NK-92 (cell line): ENCODE results near the gene MEGF6.
"Not testable (repeated sequence)": the region's sequence is repeated elsewhere in the genome, so short reads cannot be mapped to it uniquely, and the experiment has no call there.

Experiments used
- DNase-seq: peaks from one replicate; lab custom pipeline; 2025; ENCODE audit not compliant: unreplicated experiment; lab: John Stamatoyannopoulos, UW

Gene MEGF6

DNA sequence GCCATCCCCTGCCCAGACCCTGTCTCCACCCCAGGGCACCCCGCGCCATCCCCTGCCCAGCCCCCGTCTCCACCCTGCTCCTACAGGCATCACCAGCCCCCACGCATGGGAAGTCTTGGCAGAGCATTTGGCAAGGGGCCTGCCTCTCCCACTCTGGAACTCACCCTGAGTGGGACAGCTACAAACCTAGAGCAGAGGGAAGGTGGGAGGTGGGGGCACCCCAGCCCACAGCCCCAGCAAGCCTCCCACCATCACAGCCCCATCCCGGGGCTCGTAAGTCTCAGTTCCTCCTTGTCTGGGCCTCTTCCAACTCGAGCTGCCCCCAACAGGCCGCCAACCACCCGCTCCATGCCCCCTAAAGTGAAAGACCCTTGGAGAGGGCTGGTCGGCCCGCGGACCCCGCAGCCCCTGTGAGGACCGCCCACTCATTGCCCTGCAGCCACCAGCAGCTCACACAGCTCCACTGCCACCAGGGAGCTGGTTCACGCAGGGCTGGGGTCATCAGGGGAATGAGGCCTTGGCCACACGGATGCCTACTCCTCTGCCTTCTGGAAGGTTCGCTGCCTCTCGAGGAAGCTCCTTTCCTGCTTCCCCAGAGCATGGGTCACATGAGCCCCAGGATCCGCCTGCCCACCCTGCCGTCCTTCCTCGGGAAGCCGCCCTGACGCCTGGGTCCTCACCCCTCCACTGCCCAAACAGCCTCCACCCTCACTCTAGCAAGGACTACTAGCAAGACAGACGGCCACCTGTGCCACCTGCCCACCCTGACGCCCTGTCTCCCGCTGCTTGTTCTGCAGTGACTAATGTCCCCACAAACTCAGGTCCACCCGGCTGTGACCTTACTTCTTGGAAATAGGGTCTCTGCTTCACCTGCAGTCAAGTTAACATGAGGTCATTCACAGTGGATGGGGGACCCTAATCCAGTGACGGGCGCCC is 14.4 kb downstream of the MEGF6 start:
- no peak for DNase-seq

DNA sequence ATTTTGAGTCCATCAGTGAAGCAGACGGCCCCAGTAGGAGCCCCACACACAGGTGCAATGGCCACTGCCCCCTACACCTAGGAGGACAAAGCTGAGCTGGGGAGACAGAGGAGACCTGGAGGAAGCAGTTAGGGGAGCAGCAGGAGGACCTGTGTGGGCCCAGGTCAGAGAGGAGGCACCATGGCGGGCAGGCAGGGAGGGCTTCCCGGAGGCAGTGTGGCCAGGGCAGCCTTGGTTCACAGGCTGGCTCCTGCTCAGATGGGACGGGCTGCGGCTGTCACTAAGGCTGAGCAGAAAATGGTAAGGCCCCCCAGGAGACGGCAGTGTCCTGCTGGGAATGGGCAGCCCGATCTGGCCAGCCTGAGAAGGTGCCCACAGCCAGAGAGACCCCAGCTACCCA is 15.4 kb downstream of the MEGF6 start:
- DNase-seq = no peak

DNA sequence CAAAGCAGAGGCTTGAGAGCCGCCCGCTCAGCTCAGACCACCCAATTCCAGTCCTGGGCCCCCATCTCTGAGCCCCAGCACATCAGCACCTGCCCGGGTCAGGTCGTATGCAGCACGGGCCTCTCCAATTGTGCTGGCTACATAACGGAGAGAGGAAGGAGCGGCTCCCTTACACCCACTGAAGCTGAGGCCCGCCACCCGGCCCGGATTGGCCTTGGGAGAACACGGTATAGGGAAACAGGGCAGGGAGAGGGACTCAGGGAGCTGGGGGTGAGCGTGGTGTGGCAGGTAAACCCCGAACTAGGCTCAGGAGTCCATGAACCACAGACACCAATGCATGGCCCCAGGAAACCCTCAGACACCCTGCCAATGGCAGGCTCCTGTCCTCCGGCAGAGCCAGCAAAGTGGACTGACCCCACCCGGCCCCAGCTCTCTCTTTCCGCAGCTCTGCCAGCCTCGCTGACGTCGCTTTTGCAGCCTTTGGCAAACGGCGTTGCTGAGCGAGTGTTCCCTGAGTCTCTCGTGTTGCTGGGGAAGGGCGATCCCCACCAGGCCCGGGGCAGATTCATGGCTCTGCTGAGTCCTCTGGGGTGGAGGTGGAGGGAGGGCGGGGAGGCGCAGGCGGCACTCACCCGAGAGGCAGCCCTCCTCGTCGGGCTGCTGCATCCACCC is 16.5 kb downstream of the MEGF6 start:
- DNase-seq = no peak

DNA sequence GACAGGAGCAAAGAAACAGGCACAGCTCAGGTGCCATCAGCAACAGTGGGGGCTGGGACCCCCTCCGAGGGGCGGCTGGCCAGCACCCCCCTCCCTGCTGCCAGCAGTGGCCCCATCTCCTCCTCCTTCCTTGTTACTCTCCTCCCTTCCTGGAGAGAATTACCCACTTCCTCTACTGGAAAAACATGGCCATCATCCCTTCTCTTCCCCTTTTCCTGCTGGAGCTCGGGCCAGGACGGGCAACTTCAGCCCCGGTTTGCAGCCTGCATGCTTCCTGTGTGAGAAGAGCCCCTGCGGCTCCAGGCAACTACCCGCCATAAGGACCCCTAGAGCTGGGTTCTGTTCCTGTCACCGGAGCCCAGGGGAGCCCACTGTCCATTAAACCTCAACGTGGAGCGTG is 17.6 kb downstream of the MEGF6 start:
- DNase-seq = no peak

DNA sequence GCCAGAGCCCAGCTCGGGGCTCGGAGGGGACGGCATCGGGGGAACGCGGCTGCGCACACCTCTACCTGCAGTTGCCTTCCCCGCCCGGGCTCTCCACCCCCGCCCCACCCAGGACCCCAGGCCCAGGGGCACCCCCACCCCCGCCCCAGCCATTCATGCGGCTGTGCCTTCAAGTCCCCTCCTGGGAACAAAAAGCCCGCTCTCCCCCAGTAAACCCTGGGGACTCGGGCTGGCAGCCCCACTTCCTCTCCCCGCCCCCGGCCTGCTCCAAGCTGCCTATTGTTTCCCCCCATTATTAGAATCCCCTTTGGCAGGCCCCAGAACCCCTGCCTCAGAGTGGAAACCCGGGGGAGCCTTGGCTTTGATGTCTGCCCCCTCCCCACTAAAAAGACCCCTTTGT is 18.0 kb downstream of the MEGF6 start:
- DNase-seq = no peak

DNA sequence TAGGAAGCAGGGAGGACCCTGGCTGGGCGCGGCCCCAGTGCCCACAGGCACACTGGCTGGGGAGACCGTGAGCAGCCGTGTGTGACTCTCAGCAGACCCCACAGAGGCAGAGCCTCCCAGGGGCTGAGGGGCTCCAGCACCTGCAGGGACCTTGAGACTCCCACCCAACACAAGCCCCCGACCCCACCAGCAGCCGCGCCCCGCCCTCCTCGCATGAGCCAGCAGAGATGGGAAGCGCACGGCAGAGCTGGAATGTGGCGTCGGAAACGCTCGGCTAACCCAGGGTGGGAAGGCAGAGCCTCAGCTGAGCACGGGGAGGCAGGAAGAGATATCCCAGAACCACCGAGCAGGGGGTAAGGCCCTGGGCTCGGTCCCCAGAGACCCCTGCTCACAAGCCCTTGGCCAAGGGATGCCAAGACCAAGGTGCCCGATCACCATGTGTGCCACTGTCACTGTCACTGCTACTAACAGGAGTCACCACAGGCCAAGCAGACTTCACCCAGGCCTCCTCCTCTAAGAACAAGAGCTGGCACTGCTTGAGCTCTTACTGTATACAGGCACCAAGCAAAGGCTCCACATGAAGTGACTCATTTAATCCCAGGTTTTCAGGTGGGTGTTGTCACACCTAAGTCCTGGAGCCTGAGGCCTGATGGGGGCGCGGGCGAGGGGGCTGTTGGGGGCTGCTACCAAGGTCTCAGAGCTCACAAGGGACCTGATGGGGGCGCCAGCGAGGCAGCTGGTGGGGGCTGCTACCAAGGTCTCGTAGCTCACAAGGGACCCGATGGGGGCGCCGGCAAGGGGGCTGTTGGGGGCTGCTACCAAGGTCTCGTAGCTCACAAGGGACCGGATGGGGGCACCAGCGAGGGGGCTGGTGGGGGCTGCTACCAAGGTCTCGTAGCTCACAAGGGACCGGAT is 20.1 kb downstream of the MEGF6 start:
- DNase-seq = no peak

DNA sequence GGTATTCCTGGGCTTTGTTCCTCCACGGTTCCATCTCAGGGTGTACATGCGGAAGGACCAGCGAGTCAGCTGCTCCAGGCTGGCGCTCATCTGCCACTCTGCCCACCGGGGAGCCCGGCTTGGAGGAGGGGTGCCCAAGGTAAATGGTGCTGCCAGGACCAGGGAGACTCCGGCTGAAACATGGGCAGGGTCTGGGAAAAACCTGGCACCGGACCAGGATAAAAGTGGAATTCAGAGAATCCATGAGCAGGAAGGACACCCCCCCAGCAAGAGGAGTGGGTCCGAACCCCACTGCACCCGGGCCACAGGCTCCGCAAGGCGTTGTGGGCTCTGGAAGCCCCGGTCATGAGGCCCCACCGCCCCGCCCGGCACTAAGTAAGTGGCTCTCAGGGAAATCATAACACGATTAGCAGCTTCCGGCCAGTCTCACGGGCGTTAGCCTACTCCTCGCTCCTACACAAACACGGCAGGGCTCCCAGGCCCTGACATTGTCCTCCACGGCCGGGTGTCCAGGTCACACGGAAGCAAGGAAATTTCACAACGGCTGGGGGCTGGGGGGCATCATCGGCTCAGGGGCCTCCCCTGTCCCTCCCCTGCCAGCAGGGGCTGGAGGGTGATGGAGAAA is 21.1 kb downstream of the MEGF6 start:
- DNase-seq = no peak

DNA sequence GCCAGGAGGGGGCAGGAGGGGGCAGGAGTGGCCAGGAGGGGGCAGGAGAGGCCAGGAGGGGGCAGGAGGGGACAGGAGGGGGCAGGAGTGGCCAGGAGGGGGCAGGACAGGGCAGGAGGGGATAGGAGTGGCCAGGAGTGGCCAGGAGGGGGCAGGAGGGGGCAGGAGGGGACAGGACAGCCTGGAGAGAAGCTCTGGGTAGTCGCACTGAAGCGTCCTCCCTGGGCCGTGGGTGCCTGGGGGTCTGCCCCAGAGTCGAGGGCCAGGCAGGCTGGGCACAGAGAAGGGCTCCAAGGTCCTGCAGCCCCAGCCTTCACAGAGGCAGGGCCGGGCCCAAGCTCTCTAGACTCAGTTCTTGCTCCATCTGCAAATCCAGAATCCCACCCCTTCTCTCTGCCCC is 22.9 kb downstream of the MEGF6 start:
- no peak for DNase-seq

DNA sequence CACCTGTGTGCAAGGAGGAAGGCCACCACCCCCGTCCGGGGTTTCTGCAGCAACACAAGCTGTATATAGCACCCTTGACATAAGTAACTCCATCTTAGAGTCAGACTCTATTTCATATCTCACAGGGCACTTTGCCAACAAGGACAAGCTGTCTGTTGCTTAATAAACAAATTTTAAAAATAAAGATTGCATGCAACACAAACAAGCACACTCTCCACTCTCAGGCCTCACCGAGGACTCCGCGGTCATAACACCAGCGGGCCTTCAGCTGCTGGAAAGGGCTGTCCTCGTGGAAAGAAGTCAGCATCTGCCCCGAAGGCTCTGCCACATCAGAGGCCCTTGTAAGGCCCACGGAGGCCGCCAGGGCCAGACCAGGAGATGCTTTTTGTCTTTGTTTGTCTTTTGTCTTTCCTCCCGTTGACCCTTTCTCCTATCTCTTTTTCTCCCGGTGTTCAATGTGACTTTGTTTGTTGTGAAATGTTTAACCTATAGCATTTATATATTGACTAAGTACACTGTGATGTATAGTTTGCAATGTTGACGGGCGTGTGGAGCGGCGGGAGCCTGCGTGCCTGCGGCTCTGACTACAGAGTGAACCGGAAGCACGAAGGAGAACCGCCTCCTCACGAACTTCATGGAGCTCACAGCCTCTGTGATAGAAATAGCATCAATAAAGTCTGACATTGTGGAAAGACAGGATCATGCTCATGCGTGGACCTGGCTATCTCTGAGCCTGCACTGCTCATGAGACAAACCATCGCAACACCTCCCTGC is 24.1 kb downstream of the MEGF6 start:
- DNase-seq = no peak

DNA sequence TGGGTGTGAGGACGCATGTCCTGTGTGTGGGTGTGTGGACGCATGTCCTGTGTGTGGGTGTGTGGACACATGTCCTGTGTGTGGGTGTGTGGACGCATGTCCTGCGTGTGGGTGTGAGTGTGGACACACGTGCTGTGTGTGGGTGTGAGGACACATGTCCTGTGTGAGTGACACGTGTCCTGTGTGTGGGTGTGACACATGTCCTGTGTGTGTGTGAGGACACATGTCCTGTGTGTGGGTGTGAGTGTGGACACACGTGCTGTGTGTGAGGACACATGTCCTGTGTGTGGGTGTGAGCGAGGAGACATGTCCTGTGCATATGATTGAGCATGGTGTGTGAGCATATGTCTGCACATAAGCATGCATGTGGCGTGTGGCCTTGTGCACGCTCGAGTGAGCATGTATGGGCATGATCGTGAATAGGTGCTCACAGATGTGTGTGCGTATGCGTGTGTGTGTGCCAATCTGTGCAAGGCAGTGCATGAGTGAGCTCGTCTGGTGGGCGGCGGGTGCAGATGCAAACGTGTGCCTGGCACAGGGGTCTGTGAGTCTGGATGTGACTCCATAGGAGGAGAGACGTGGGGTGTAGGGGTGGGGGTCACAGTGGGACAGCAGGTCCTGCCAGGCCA is 25.3 kb downstream of the MEGF6 start:
- DNase-seq = no peak

DNA sequence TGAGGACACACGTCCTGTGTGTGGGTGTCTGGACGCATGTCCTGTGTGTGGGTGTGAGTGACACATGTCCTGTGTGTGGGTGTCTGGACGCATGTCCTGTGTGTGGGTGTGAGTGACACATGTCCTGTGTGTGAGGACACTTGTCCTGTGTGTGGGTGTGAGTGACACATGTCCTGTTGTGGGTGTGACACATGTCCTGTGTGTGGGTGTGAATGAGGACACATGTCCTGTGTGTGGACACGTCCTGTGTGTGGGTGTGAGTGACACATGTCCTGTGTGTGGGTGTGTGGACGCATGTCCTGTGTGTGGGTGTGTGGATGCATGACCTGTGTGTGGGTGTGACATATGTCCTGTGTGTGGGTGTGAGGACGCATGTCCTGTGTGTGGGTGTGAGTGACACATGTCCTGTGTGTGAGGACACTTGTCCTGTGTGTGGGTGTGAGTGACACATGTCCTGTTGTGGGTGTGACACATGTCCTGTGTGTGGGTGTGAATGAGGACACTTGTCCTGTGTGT is 25.9 kb downstream of the MEGF6 start:
- not testable (repeated sequence) for DNase-seq

DNA sequence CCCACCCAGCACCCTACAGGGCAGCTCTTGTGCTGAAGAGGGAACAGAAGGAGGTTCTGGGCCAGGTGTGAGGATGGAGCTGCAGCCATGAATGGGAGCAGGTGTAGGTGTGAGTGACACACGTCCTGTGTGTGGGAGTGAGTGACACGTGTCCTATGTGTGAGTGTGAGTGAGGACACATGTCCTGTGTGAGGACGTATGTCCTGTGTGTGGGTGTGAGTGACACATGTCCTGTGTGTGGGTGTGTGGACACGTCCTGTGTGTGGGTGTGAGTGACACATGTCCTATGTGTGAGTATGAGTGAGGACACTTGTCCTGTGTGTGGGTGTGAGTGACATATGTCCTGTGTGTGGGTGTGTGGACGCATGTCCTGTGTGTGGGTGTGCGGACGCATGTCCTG is 26.4 kb downstream of the MEGF6 start:
- no peak for DNase-seq

DNA sequence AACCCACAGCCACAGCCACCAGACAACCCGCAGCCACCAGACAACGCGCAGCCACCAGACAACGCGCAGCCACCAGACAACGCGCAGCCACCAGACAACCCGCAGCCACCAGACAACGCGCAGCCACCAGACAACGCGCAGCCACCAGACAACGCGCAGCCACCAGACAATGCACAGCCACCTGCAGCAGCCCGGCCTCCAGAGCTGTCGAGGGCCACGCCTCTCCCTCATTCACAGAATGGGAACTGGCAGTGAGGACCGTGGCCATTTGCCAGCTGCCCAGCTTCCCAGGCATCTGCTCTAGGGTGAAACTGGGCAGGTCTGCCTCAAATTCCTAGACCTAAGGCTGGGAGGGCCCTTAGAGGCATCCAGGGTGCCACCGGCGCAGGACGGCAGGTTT is 27.6 kb downstream of the MEGF6 start:
- DNase-seq = not testable (repeated sequence)

DNA sequence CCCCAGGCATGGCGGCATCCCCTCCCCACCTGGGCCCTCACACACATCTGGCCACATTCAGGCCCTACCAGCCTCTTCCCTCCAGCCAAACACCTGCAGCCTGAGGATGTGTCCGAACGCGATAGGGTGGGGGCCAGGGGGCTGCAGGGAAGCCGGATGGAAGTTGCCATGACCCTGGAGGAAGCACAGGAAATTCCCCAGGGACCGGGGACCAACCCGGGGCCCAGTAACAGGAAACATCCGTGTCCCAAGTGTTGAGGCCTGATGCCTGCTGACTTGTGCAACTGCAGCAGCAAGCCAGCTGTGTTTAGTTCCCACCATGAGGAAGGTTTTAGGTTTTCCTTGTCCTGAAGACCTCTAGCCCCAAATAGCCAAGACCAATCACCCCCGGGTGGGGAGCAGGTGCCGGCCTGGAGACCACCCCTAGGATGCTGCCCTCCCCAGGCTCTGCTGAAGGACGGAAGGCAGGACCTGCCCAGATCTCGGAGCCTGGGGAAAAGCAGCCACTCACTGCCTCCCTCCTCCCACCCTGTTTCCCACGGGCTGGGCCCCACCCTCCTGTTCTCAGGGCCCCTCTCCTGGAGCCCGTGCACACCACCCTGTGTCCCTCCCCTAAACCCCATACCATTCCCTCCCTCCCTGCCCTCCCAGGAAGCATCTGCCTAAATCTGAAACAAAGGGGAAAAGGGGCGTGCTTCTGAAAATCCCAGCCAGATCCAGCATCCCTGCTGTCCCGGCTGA is 29.8 kb downstream of the MEGF6 start:
- no peak for DNase-seq

DNA sequence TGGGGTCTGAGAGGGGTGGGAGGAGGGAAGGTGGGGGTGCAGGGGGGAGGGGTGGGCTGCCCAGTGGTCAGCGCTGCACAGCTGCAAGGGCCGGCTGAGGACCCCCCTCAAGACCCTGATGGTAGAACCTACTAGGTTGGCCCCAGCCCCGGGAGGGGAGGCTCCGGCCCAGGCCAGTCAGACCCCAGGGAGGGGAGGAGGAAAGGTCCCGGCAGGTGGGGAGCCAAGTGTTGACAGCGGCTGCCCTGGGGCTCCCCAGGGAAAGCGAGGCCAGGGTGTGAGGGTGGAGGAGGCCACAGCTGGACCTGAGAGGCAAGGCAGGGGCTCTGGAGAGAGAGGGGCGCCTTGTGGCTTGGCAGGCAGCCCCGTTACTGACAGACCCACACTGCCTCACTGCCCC is 31.1 kb downstream of the MEGF6 start:
- DNase-seq = no peak

DNA sequence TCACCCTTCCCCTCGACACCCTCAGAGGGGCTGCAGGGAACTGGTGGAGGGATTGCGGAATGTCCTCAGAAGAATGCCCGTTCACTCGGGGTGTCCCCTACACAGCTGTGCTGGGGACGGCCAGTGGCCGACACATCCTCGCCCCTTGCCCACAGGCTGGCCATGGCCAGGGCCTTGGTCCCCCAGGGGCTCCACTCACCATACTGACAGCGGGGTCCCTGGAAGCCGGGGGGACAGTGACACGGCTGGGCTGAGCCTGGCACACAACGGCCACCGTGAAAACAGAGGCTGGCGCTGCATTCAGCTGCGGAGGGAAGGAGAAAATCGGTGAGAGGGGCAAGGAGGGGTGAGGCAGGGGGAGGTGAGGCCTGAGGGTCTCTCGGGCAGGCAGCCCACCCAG is 31.7 kb downstream of the MEGF6 start:
- DNase-seq = no peak

DNA sequence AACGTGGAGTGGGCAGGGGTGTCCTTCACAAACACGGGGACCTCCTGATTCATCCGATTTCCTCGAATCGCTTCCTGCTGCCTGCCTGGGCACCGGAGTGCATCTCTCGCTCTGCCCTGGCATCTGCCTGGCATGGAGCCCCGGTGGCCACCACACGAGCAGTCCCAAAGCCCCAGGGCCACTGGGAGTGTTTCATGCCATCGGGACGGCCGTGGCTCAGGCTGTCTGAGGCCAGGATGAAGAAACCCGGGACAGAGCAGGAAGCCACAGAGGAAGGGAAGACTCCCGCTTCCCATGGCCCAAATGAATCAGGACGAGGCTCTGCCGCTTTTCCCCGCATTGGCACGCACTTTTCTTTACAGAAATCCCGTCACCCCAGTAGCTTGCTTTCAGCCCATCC is 32.4 kb downstream of the MEGF6 start:
- no peak for DNase-seq

DNA sequence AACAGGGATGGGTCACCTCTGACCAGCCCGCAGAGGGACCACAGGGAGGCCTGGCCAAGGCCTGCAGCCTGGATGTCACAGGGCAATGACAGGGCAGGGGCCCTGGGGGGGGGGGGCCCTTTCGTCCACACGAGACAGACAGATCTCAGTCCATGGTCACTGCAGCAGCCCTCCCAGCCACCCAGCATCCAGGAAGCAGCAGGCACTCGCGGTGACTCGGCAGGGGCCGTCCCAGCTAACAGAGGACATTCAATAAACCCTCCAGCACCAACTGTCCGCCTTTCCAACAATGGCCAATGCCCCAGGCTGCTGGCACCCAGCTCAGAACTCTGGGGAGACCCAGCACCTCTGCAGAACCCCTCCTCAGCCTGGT is 32.9 kb downstream of the MEGF6 start:
- DNase-seq = no peak
